ENCODE data around the gene RTP3.

The RTP3 gene

GRCh38 chr3:46497556-46498265 lies at the start of gene RTP3:
Gene RTP3 (plus strand): TSS chr3:46497976. CDS start chr3:46498063, 87 bp downstream.
- DNase-seq (ENCODE audit: low read depth, low spot score) = no peak

DNA sequence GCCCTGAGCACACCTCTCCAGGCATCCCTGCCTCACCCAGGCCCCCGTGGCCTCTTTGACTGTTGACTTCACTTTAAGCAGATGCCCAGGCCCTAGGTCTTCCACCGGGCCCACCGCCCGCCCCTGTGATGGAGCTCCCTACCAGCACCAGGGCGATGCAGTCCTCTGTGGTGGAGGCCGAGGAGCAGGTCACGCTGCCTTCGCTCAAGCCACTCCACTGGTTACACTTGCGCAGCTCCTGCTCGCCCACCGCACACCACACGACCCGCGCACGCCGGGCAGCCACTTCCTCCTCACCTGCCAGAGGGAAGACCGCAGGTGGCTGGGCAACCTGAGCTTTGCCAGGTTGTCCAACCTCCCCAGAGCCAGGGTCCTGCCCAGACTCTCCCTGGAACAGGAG lies 49.1 kb upstream of the RTP3 start:
- no peak for DNase-seq (ENCODE audit: low read depth, low spot score)

GRCh38 chr3:46449755-46450552 lies 47.8 kb upstream of the RTP3 start:
- no peak for DNase-seq (ENCODE audit: low read depth, low spot score)

GRCh38 chr3:46453526-46454208 lies 44.1 kb upstream of the RTP3 start:
- DNase-seq (ENCODE audit: low read depth, low spot score) = no peak

GRCh38 chr3:46454209-46454595 lies 43.6 kb upstream of the RTP3 start:
- no peak for DNase-seq (ENCODE audit: low read depth, low spot score)

GRCh38 chr3:46454606-46455005 lies 43.2 kb upstream of the RTP3 start:
- no peak for DNase-seq (ENCODE audit: low read depth, low spot score)

DNA sequence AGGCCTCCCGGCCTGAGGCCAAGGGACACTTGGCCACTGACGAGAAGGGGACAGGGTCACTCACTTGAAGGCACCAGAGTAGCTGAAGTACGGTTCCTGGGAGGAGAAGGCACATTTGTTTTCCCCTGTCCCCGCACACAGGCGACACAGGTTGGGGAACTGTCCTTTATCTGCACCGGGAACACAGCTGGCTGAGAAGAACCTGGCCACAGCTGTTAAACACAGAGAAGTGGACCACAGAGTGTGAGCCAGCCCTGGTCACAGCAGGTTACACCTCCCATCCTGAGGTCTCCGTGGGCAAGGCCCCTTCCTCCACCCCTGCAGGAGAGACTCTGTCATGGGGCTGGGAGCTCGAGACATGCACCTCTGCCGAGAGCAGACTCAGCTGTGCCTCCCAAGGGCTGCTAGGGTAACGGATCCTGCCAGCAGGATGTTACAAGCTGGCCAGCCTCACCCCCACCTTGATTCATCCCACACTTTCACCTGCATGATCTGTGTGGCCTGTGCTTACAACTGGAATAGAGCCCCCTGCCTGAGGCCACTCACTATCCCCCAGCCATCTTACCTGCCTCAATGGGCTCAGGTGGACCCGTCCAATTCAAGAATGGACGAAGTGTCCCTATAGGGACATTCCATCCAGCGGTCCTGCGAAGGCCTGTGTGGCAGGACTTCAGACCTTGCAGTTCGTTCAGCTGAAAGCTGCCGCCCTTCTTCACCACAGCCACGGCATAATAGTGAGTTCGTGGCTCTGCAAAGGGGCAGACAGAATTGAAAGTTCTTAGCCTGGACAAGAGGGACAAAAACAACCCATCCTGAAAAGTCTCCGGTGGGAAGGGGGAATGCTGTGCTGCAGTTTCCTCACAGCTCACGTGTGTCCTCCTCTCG lies 42.3 kb upstream of the RTP3 start:
- no peak for DNase-seq (ENCODE audit: low read depth, low spot score)

DNA sequence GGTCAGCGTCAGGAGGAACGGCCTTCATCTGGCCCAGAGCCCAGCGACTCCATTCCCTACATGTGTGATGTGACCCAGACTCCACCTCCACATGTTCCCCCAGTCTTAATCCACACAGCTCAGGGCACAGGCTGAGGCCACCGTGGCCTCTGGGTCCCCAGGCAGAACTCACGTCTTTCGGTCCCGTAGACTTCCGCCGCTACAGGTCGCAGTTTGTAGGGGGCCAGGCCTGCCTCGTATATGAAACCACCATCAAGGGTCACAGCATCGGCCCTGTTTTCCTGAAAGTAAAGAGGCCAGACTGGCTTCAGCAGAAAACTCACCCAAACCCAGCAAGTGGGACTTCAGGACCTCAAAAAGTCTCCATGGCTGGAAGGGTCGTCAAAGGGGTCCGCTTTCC lies 41.7 kb upstream of the RTP3 start:
- no peak for DNase-seq (ENCODE audit: low read depth, low spot score)

- DNase-seq (ENCODE audit: low read depth, low spot score) = no peak
Observed at GRCh38 chr3:46460051-46460450, 37.7 kb upstream of the RTP3 start.

- no peak for DNase-seq (ENCODE audit: low read depth, low spot score)
Observed at GRCh38 chr3:46462111-46462510, 35.7 kb upstream of the RTP3 start.

DNA sequence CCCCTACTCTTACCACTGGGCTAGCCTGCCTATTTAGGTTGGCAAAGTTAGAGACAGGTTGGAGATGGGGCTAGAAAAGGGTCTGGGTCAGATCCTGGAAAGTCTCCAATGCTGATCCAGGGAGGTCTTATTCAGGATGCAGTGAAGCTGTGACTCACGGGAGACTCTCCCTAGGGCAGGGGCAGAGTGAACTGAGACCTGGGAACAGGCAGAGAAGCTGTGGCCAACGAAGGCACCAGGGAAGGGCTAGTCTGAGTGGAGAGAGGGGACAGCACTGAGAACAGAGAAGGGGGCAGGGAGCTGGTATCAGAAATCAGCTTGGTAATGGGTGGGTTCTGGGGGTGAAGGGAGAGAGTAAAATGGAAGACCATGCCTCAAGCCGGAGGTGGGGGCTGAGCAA lies 35.3 kb upstream of the RTP3 start:
- no peak for DNase-seq (ENCODE audit: low read depth, low spot score)

- no peak for DNase-seq (ENCODE audit: low read depth, low spot score)
Observed at GRCh38 chr3:46463120-46463867, 34.5 kb upstream of the RTP3 start.

DNA sequence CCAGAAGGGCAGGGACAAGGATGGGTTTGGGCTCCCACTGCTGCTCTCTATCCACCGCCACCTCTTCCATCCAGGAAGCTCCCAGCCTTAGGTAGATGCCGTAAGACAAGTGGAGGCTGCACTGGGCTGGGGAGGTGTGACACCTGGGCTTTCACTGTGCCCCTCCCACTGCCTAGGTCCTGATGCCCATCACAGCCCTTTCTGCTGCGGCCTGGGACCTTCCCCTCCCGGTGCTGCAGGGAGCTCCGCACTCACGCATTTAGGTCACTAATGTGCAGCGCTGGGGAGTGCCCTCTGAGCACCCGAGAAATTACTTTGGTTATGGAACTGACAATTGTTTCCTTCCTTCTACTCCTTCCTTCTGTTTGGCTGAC lies 33.9 kb upstream of the RTP3 start:
- DNase-seq (ENCODE audit: low read depth, low spot score) = no peak

GRCh38 chr3:46464326-46465195 lies 33.2 kb upstream of the RTP3 start, which contains the start of gene LTF:
Gene LTF (minus strand): TSS chr3:46464905. CDS start chr3:46464867, 38 bp downstream.
- DNase-seq (ENCODE audit: low read depth, low spot score) = no peak

- DNase-seq (ENCODE audit: low read depth, low spot score) = no peak
Observed at GRCh38 chr3:46465196-46465520, 32.6 kb upstream of the RTP3 start.

DNA sequence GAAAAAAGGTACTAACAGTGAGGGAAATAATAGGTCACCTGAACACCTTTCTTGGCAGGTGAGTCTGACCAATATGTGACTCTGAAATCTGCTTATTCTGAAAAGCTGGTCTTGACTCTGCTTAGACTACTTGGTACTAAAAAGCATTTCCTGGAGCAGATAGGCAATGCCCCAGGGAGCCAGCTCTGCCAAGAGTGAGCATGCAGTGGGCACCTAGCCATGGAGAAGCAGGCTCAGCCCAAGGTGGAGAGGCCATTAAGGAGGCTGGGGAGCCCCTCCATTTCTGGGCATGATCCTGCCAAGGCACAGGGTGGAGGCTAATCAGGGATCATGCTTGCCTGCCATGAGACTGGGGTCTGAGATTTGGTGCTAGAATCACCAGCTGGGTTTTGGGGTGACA lies 31.5 kb upstream of the RTP3 start:
- no peak for DNase-seq (ENCODE audit: low read depth, low spot score)

- DNase-seq (ENCODE audit: low read depth, low spot score) = no peak
Observed at GRCh38 chr3:46466871-46467403, 30.8 kb upstream of the RTP3 start.

DNA sequence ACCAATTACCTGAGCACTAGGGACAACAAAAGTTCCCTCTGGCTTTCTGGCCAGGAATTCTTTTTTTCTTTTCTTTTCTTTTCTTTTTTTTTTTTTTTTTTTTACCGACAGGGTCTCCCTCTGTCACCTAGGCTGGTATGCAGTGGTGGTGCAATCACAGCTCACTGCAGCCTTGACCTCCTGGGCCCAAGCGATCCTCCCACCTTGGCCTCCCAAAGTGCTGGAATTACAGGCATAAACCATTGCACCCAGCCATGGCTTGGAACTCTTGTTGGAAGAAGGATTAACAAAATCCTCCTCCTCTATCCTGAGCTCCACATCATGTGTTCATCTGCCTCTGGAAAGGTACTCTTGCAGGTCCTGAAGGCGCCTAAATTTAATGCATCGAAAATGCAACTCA lies 30.2 kb upstream of the RTP3 start:
- DNase-seq (ENCODE audit: low read depth, low spot score) = no peak

GRCh38 chr3:46468753-46469600 lies 28.8 kb upstream of the RTP3 start:
- DNase-seq (ENCODE audit: low read depth, low spot score) = no peak

Data from activated naive CD8-positive, alpha-beta T cell treated with anti-CD3 and anti-CD28 coated beads, Interleukin-2, amount 50 U/mL, for 16 hours (primary cell).